ENCODE measurements around the gene ZNF524.
A peak's percentile ranks its signal among the peaks of the same experiment; 100 is the strongest.

Gene ZNF524

GRCh38 chr19:55641426-55642152 lies 41.5 kb downstream of the ZNF524 start:
- Histone ChIP-seq H3K27ac (peak overlapping the region; percentile 92), H3K36me3 (peaks cover 19% of the 10 kb centered on the region), H3K4me3 (ENCODE audit: low read depth, low read length) (peak overlapping the region; percentile 87), H3K9me3 (ENCODE audit: severe bottlenecking) (no peaks in the 10 kb centered on the region), H3K27me3 (ENCODE audit: insufficient read depth, low read depth, severe bottlenecking) (no peaks in the 10 kb centered on the region)
- no peak for DNase-seq
- TF ChIP-seq, protein P1, sequence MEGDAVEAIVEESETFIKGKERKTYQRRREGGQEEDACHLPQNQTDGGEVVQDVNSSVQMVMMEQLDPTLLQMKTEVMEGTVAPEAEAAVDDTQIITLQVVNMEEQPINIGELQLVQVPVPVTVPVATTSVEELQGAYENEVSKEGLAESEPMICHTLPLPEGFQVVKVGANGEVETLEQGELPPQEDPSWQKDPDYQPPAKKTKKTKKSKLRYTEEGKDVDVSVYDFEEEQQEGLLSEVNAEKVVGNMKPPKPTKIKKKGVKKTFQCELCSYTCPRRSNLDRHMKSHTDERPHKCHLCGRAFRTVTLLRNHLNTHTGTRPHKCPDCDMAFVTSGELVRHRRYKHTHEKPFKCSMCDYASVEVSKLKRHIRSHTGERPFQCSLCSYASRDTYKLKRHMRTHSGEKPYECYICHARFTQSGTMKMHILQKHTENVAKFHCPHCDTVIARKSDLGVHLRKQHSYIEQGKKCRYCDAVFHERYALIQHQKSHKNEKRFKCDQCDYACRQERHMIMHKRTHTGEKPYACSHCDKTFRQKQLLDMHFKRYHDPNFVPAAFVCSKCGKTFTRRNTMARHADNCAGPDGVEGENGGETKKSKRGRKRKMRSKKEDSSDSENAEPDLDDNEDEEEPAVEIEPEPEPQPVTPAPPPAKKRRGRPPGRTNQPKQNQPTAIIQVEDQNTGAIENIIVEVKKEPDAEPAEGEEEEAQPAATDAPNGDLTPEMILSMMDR (IDR thresholded peaks at IDR 0.05; ENCODE audit: low read depth, low read length): no peak

GRCh38 chr19:55642153-55643002 lies 42.3 kb downstream of the ZNF524 start:
- peaks cover 21% of the 10 kb centered on the region for H3K36me3 ChIP-seq
- no peaks in the 10 kb centered on the region for H3K9me3 ChIP-seq (ENCODE audit: severe bottlenecking)
- no peak for DNase-seq
- TF ChIP-seq, protein P1 (IDR thresholded peaks at IDR 0.05; ENCODE audit: low read depth, low read length): no peak
- peak overlapping the region; percentile 87 for H3K4me3 ChIP-seq (ENCODE audit: low read depth, low read length)
- no peaks in the 10 kb centered on the region for H3K27me3 ChIP-seq (ENCODE audit: insufficient read depth, low read depth, severe bottlenecking)
- H3K27ac ChIP-seq: no peak overlapping the region

- TF ChIP-seq, protein P1 (IDR thresholded peaks at IDR 0.05; ENCODE audit: low read depth, low read length): no peak
- H3K4me3 ChIP-seq (ENCODE audit: low read depth, low read length): peak within 1 kb of the TSS; percentile 86
- H3K27ac ChIP-seq: peak within 1 kb of the TSS; percentile 71
These were observed 43.2 kb downstream of the ZNF524 start, which contains the start of gene ZNF581 for GRCh38 chr19:55643003-55643886. TSS of gene ZNF581 (plus strand) at chr19:55643649. CDS start at chr19:55644572, 923 bp downstream.

GRCh38 chr19:55643887-55644176 lies 43.7 kb downstream of the ZNF524 start:
- H3K9me3 ChIP-seq (ENCODE audit: severe bottlenecking): no peaks in the 10 kb centered on the region
- TF ChIP-seq, protein P1 (IDR thresholded peaks at IDR 0.05; ENCODE audit: low read depth, low read length): no peak
- H3K27ac ChIP-seq: peak overlapping the region; percentile 71
- peaks cover 17% of the 10 kb centered on the region for H3K36me3 ChIP-seq
- no peaks in the 10 kb centered on the region for H3K27me3 ChIP-seq (ENCODE audit: insufficient read depth, low read depth, severe bottlenecking)
- no peak for DNase-seq
- peak overlapping the region; percentile 86 for H3K4me3 ChIP-seq (ENCODE audit: low read depth, low read length)

More at GRCh38 chr19:55643003-55643886, 43.2 kb downstream of the ZNF524 start, which contains the start of gene ZNF581:
- Histone ChIP-seq H3K36me3 (peaks cover 21% of the 10 kb centered on the region), H3K9me3 (ENCODE audit: severe bottlenecking) (no peaks in the 10 kb centered on the region), H3K27me3 (ENCODE audit: insufficient read depth, low read depth, severe bottlenecking) (no peaks in the 10 kb centered on the region)
- DNase-seq: peak; percentile 69

DNA sequence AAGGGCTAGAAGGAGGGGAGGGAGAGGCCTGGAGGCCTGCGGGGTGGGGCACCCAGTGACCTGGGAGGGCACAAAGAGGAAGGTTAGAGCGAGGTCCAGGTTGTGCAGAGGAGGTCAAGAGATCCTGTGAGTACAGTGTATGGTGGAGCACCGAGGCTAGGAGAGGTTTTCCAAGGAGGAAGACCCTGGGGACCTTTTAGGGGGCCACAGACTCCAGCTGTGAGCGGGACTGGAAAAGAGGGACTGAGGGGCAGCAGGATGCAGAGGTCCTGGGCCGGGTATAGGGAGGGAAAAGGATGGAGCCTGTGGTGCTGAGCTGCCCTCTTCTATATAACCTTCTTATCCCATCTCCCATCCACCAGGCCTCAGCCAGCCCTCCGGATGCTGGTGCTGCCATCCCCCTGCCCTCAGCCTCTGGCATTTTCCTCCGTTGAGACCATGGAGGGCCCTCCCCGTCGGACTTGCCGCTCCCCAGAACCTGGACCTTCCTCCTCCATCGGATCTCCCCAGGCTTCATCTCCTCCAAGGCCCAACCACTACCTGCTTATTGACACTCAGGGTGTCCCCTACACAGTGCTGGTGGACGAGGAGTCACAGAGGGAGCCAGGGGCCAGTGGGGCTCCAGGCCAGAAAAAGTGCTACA lies 44.2 kb downstream of the ZNF524 start:
- Histone ChIP-seq H3K9me3 (ENCODE audit: severe bottlenecking) (no peaks in the 10 kb centered on the region), H3K4me3 (ENCODE audit: low read depth, low read length) (peak overlapping the region; percentile 86), H3K27me3 (ENCODE audit: insufficient read depth, low read depth, severe bottlenecking) (no peaks in the 10 kb centered on the region), H3K27ac (peak overlapping the region; percentile 71), H3K36me3 (peaks cover 18% of the 10 kb centered on the region)
- TF ChIP-seq, protein P1 (IDR thresholded peaks at IDR 0.05; ENCODE audit: low read depth, low read length): no peak
- DNase-seq: no peak

Data from WERI-Rb-1 (cell line).